Mesothelial cell of epicardium (in vitro differentiated cells): Measurements from ENCODE around the gene SORCS1. TPM values are rescaled to one million over a fixed set of nuclear protein-coding genes. Genes with fewer than 3 reads are reported as not detected.

ENCODE experiments used
- DNase-seq, 2 experiments: peaks; one replicate each; pipeline ENCODE4 v3.0.0; 2021; ENCODE audit warnings: low spot score in 2 of 2; ENCODE audit not compliant: unreplicated experiment in 2 of 2
- H3K27ac Mint-ChIP-seq: 2 replicates; pipeline ENCODE4 v1.8.0; 2021; ENCODE audit warnings: mixed read lengths
- H3K27me3 Mint-ChIP-seq: 2 replicates; pipeline ENCODE4 v1.8.0; 2021; ENCODE audit warnings: low read depth, mixed read lengths
- H3K36me3 Mint-ChIP-seq: 2 replicates; pipeline ENCODE4 v1.8.0; 2021; ENCODE audit warnings: mixed read lengths
- H3K4me1 Mint-ChIP-seq: 2 replicates; pipeline ENCODE4 v1.8.0; 2021; ENCODE audit warnings: mixed read lengths
- H3K4me3 Mint-ChIP-seq: 2 replicates; pipeline ENCODE4 v1.8.0; 2021; ENCODE audit warnings: mild to moderate bottlenecking, moderate library complexity, mixed read lengths
- H3K9me3 Mint-ChIP-seq: 2 replicates; pipeline ENCODE4 v1.8.0; 2021; ENCODE audit warnings: mixed read lengths
- total RNA-seq: library from RNA; stranded (reverse); gene quantifications from 3 replicates; pipeline ENCODE4 v1.2.1, GENCODE V29; 2021
- TF ChIP-seq, protein P1 (sequence below): fragments of 200-600 bp; sonication (generic); IDR thresholded peaks from one replicate; pipeline ENCODE4 v1.5.0; 2021; ENCODE audit warnings: antibody characterized with exemption; ENCODE audit not compliant: unreplicated experiment

Gene SORCS1
- total RNA-seq, 1 donor from 2014 or later, result 0.78 TPM

DNA sequence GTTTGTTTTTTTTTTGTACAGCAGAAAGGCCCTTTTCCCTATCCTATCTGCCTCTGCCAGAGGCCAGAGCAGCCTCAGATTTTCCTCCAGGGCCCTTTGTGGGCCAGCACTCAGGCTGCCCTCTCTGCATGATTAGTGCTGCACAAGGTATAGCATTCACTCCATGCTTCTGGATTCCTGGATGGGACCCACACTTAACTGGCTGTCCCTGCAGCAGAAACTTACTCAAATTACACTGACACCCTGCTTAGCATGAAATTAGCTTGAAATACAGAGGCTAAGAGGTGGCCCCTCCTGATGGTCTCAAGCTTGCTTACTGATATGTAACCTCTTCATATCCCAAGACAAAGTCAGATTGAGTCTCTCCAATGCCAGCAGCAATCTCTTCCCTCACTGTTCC is 239.3 kb downstream of the SORCS1 start:
- Mint-ChIP-seq H3K4me1 (no peaks in the 10 kb centered on the region), H3K27me3 (peaks cover 13% of the 10 kb centered on the region), H3K36me3 (no peaks in the 10 kb centered on the region), H3K9me3 (peaks cover 3% of the 10 kb centered on the region), H3K4me3 (no peak overlapping the region), H3K27ac (no peak overlapping the region)
- no peak for DNase-seq
- TF ChIP-seq, protein P1, sequence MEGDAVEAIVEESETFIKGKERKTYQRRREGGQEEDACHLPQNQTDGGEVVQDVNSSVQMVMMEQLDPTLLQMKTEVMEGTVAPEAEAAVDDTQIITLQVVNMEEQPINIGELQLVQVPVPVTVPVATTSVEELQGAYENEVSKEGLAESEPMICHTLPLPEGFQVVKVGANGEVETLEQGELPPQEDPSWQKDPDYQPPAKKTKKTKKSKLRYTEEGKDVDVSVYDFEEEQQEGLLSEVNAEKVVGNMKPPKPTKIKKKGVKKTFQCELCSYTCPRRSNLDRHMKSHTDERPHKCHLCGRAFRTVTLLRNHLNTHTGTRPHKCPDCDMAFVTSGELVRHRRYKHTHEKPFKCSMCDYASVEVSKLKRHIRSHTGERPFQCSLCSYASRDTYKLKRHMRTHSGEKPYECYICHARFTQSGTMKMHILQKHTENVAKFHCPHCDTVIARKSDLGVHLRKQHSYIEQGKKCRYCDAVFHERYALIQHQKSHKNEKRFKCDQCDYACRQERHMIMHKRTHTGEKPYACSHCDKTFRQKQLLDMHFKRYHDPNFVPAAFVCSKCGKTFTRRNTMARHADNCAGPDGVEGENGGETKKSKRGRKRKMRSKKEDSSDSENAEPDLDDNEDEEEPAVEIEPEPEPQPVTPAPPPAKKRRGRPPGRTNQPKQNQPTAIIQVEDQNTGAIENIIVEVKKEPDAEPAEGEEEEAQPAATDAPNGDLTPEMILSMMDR, result no peak

DNA sequence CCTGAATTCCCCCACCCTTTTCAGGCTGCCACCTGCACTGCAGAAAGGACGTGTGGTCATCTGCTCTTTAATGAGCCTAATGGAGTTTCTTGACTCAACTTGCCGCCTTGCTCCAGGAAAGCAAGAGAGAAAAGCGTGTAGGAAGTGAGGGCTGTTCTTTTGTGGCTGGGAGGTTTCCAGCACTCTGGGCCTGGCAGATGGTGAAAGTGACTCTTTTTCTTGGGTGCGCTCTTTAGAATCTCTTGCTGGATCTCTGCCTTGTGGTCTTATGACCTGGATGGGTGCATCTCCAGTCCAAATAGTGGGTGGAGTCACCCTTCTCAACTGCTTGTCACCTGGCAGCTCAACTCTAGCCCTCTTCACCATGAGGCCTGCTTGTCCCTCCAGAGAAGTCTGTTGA is 244.0 kb downstream of the SORCS1 start:
- TF ChIP-seq, protein P1, result no peak
- Mint-ChIP-seq H3K4me3 (no peak overlapping the region), H3K27ac (no peak overlapping the region), H3K4me1 (no peaks in the 10 kb centered on the region), H3K36me3 (no peaks in the 10 kb centered on the region), H3K27me3 (peaks cover 20% of the 10 kb centered on the region), H3K9me3 (peaks cover 3% of the 10 kb centered on the region)
- no peak for DNase-seq

DNA sequence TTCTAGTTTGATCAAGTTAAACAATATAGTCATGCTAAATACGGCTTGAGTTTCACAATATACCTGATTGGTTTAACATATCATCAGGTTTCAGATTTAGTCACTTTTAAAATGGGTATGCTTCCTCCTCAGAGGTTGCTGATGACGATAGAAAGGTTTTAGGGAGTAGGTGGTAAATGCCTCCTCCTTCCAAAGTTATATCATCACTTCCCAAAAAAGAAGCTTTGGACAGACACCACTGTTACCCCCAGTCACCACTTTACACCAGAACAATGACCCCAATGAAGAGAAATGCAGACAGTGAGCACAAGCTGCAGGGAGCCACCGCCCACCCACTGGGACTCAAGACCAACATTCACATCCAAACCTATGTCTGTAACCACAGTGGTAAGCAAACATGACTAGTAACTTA is 244.6 kb downstream of the SORCS1 start:
- DNase-seq, result no peak
- Mint-ChIP-seq H3K36me3 (no peaks in the 10 kb centered on the region), H3K4me3 (no peak overlapping the region), H3K27ac (no peak overlapping the region), H3K27me3 (peaks cover 24% of the 10 kb centered on the region), H3K9me3 (peaks cover 3% of the 10 kb centered on the region), H3K4me1 (no peaks in the 10 kb centered on the region)
- TF ChIP-seq, protein P1, result no peak

DNA sequence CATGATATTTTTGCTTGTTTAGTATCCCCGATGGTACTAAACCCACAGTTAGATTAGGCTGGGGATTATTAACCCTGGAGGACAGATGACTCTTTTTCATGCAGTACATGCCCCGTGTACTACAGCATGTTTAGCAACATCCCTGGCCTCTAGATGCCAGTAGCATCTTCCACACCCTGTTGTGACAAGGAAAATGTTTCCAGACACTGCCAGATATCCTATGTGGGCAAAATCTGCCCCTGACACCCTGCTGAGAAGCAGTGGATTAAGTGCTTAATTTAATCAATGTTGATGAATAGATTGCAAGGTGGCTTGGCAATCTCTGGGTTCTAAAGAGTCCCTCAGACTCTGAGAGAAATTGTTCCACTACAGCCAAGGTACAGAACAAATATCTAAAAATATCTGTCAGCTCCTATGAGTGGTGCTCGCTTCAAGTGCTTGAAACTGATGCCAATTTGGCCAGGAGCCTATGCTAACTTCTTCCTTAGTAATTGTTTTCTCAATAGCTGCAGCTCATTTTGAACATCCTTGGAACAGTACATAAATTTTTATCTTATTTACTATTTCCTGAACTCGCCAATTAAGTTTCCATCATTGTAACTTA is 247.0 kb downstream of the SORCS1 start:
- Mint-ChIP-seq H3K4me1 (no peaks in the 10 kb centered on the region), H3K4me3 (no peak overlapping the region), H3K9me3 (peaks cover 3% of the 10 kb centered on the region), H3K27me3 (peaks cover 37% of the 10 kb centered on the region), H3K27ac (no peak overlapping the region), H3K36me3 (no peaks in the 10 kb centered on the region)
- no peak for DNase-seq
- TF ChIP-seq, protein P1, result no peak

DNA sequence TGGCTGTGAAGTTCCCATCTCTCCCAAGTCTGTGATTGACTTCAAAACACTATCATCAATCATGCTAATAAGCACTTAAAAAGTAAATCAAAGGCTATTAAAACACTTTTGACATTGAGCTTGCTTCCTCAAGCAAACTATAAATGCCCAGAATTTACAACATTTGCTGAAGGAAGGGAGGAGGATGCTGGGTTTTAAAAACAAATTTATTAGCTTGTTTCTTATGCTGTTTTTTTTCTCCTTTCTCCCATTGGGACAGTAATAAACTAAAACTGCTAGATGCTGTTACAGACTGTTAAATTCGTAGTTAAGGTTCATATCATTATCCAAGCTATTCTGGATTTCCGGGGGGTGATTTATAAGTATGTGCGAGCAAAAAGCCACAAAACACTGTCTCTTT is 250.5 kb downstream of the SORCS1 start:
- no peak overlapping the region for H3K27ac Mint-ChIP-seq
- no peaks in the 10 kb centered on the region for H3K4me1 Mint-ChIP-seq
- no peak for DNase-seq
- H3K9me3 Mint-ChIP-seq, result no peaks in the 10 kb centered on the region
- TF ChIP-seq, protein P1, result no peak
- peaks cover 40% of the 10 kb centered on the region for H3K27me3 Mint-ChIP-seq
- H3K36me3 Mint-ChIP-seq, result no peaks in the 10 kb centered on the region
- no peak overlapping the region for H3K4me3 Mint-ChIP-seq

DNA sequence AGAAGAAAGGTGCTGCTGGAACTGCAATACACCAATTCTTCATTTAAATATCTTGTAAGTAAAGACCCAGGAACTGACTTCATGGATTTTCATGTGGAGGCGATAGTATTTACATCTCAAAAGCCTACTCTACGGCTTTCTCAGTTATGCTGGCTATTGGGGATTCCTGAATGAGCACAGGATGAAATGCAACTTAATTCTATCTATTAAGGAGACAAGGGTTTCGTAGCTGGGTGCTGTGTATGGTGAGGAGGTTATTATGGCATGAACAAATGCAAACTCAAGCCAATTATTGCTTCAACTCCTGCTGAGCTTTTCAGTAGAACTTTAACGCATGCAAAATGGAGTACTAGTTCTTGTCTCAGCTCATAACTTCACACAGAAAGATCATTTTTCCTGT is 251.2 kb downstream of the SORCS1 start:
- Mint-ChIP-seq H3K4me3 (no peak overlapping the region), H3K27ac (no peak overlapping the region), H3K36me3 (no peaks in the 10 kb centered on the region), H3K9me3 (no peaks in the 10 kb centered on the region), H3K4me1 (no peaks in the 10 kb centered on the region), H3K27me3 (peaks cover 43% of the 10 kb centered on the region)
- no peak for DNase-seq
- TF ChIP-seq, protein P1, result no peak
